HepG2 (cell line): ENCODE results near the gene HK2. TPM values are rescaled to one million over a fixed set of nuclear protein-coding genes. Genes with fewer than 3 reads are reported as not detected.

ENCODE experiments used
- ATAC-seq: fragments of 200-7000 bp; cut with Tn5 transposase; 3 replicates; pipeline ENCODE4 v1.9.1; 2020; ENCODE audit warnings: mild to moderate bottlenecking, moderate library complexity
- BruUV-seq: library from RNA; stranded (reverse); fragments of 400-500 nt; replicated peaks from 2 replicates; lab custom pipeline; 2021; lab: Mats Ljungman, UMichigan
- CTCF ChIA-PET: fragments of 300-600 bp; formaldehyde crosslinking; extraction: SDS; loops from one replicate; lab custom pipeline; 2021; ENCODE audit warnings: low total read pairs, inconsistent platforms, low intra/inter-chr PET ratio; lab: Yijun Ruan, JAX
- POLR2A ChIA-PET: fragments of 350-600 bp; sonication (Branson Sonifier 250); formaldehyde crosslinking; loops from one replicate; lab custom pipeline; 2020; ENCODE audit warnings: antibody characterized with exemption, inconsistent platforms; lab: Yijun Ruan, JAX
- DNase-seq: peaks from one replicate; pipeline ENCODE4 v3.0.0-alpha.2; 2015; ENCODE audit warnings: low spot score
- FAIRE-seq: peaks from 3 replicates; lab custom pipeline; 2011; peaks lifted over from hg19 to GRCh38; lab: Jason Lieb, UNC
- H2AFZ ChIP-seq: one replicate; pipeline ENCODE4 v1.6.1; 2011; ENCODE audit warnings: low read length, inconsistent platforms
- H3K27ac ChIP-seq: fragments of 300-600 bp; 3 replicates; pipeline ENCODE4 v1.8.0; 2011; ENCODE audit warnings: mixed run types, mild to moderate bottlenecking, mixed read lengths, low read length, inconsistent platforms; ENCODE audit not compliant: insufficient read depth; ENCODE audit errors: extremely low read length
- H3K27me3 ChIP-seq, 2 experiments: fragments of 200-600 bp in 1 of 2; 2 replicates in 1 of 2; 3 replicates in 1 of 2; pipeline versions ENCODE4 v1.6.0 to v1.8.0; 2011; ENCODE audit warnings: low read length in 2 of 2, mild to moderate bottlenecking in 2 of 2, moderate library complexity in 2 of 2, inconsistent platforms in 1 of 2; ENCODE audit not compliant: insufficient read depth in 2 of 2, control insufficient read depth in 1 of 2
- H3K36me3 ChIP-seq, 2 experiments: fragments of 200-600 bp in 1 of 2; replicated peaks in 1 of 2; 2 replicates in 1 of 2; 3 replicates in 1 of 2; pipeline versions ENCODE4 v1.5.1 to v1.8.0; 2011; ENCODE audit warnings: low read length in 2 of 2, inconsistent platforms in 1 of 2; ENCODE audit not compliant: insufficient read depth in 2 of 2, control insufficient read depth in 1 of 2
- H3K4me1 ChIP-seq: 2 replicates; pipeline ENCODE4 v1.5.1; 2012; ENCODE audit warnings: low read length, inconsistent platforms; ENCODE audit not compliant: insufficient read depth
- H3K4me2 ChIP-seq: 2 replicates; pipeline ENCODE4 v1.6.0; 2011; ENCODE audit warnings: low read depth, low read length, inconsistent platforms
- H3K4me3 ChIP-seq, 3 experiments: fragments of 200-600 bp in 1 of 3; sonication (generic), shearing (Covaris generic) in 1 of 3; replicated peaks in 1 of 3; 2 replicates each; pipeline ENCODE4 v1.5.1; 2011 to 2016; ENCODE audit warnings: low read length in 3 of 3, inconsistent platforms in 2 of 3, low read depth in 2 of 3, mild to moderate bottlenecking in 2 of 3, control low read depth in 1 of 3, mixed read lengths in 1 of 3; ENCODE audit not compliant: insufficient read depth in 1 of 3
- H3K79me2 ChIP-seq: one replicate; pipeline ENCODE4 v1.6.1; 2011; ENCODE audit warnings: low read length, inconsistent platforms; ENCODE audit not compliant: insufficient read depth
- H3K9ac ChIP-seq: 2 replicates; pipeline ENCODE4 v1.6.0; 2011; ENCODE audit warnings: mild to moderate bottlenecking, low read depth, low read length, inconsistent platforms; ENCODE audit not compliant: insufficient read depth
- H3K9me3 ChIP-seq: 2 replicates; pipeline ENCODE4 v1.5.1; 2012; ENCODE audit warnings: mild to moderate bottlenecking, low read length
- H4K20me1 ChIP-seq: 2 replicates; pipeline ENCODE4 v1.6.0; 2011; ENCODE audit warnings: inconsistent platforms, mild to moderate bottlenecking, low read length, moderate library complexity; ENCODE audit not compliant: insufficient read depth
- CEBPG ChIP-seq: IDR thresholded peaks from 2 replicates; pipeline ENCODE4 v1.6.1; 2016
- SMARCE1 ChIP-seq: fragments of 450-650 bp; IDR thresholded peaks from 2 replicates; pipeline ENCODE4 v1.6.1; 2017; ENCODE audit warnings: borderline replicate concordance
- SOX13 ChIP-seq, 3 experiments: fragments of 450-650 bp in 1 of 3; sonication (generic) in 1 of 3; formaldehyde crosslinking in 1 of 3; IDR thresholded peaks in 2 of 3; conservative IDR thresholded peaks in 1 of 3; 2 replicates each; pipeline versions ENCODE4 v1.5.0 to v1.6.1; 2016 to 2020; ENCODE audit warnings: antibody characterized with exemption in 1 of 3, mild to moderate bottlenecking in 1 of 3, missing compliant biosample characterization in 1 of 3, missing genetic modification reagents in 1 of 3, moderate library complexity in 1 of 3
- SOX5 ChIP-seq: IDR thresholded peaks from 2 replicates; pipeline ENCODE4 v1.6.1; 2016; ENCODE audit warnings: borderline replicate concordance
- TBX3 ChIP-seq: fragments of 450-650 bp; IDR thresholded peaks from 2 replicates; pipeline ENCODE4 v1.6.1; 2017; ENCODE audit warnings: antibody characterized with exemption, mild to moderate bottlenecking, inconsistent platforms, borderline replicate concordance
- ZNF230 ChIP-seq: sonication (generic); formaldehyde crosslinking; IDR thresholded peaks from 2 replicates; pipeline ENCODE4 v1.4.0; 2020; ENCODE audit warnings: mild to moderate bottlenecking, missing genetic modification reagents
- ZNF543 ChIP-seq: sonication (generic); formaldehyde crosslinking; IDR thresholded peaks from 2 replicates; pipeline ENCODE4 v1.4.0; 2020; ENCODE audit warnings: mild to moderate bottlenecking, missing genetic modification reagents
- ZNF556 ChIP-seq: sonication (generic); formaldehyde crosslinking; IDR thresholded peaks from 2 replicates; pipeline ENCODE4 v1.4.0; 2020; ENCODE audit warnings: mild to moderate bottlenecking, missing genetic modification reagents, borderline replicate concordance
- ZNF567 ChIP-seq: sonication (generic); formaldehyde crosslinking; IDR thresholded peaks from 2 replicates; pipeline ENCODE4 v1.8.1; 2023; ENCODE audit warnings: mild to moderate bottlenecking, missing genetic modification reagents, borderline replicate concordance
- ZNF569 ChIP-seq: sonication (generic); formaldehyde crosslinking; IDR thresholded peaks from 2 replicates; pipeline ENCODE4 v1.5.0; 2020; ENCODE audit warnings: mild to moderate bottlenecking, missing genetic modification reagents, moderate library complexity, borderline replicate concordance
- ZNF605 ChIP-seq: sonication (generic); formaldehyde crosslinking; IDR thresholded peaks from 2 replicates; pipeline ENCODE4 v1.8.0; 2022; ENCODE audit warnings: mild to moderate bottlenecking, missing genetic modification reagents
- ZNF816 ChIP-seq: sonication (generic); formaldehyde crosslinking; IDR thresholded peaks from 2 replicates; pipeline ENCODE4 v1.8.0; 2022; ENCODE audit warnings: missing genetic modification reagents, mild to moderate bottlenecking, borderline replicate concordance
- ZSCAN29 ChIP-seq: sonication (generic); formaldehyde crosslinking; conservative IDR thresholded peaks from 2 replicates; pipeline ENCODE4 v1.4.0; 2020; ENCODE audit warnings: mild to moderate bottlenecking, missing genetic modification reagents
- WGBS: methylation state at CpG from one replicate; pipeline ENCODE4 v1.1.6; 2017; ENCODE audit warnings: low lambda C conversion rate; 5-methylcytosine and 5-hydroxymethylcytosine counted together
- in situ Hi-C: cut with HindIII; loops from 2 replicates; pipeline ENCODE4 v1.10.0; 2017; ENCODE audit warnings: low pct_unique_long_range_greater_than_20kb; ENCODE audit not compliant: extremely low pct_ligation_motif_present
- intact Hi-C: fragments of 100-400 bp; cut with micrococcal nuclease; formaldehyde crosslinking; loops from one replicate; pipeline ENCODE4 v1.10.0; 2022; ENCODE audit not compliant: unreplicated experiment
- polyA plus RNA-seq, 8 experiments: library from polyadenylated mRNA; depleted of rRNA in 3 of 8; stranded (reverse) in 7 of 8; unstranded in 1 of 8; fragments of >200 nt; fragmentation: Illumina TruSeq in 4 of 8; extraction: Trizol in 4 of 8; gene quantifications; 2 replicates each; pipeline versions ENCODE4 v1.2.1 to v1.2.3, GENCODE V29; 2011 to 2016; ENCODE audit warnings: low read depth in 4 of 8, missing spikeins in 1 of 8, mixed read lengths in 1 of 8; ENCODE audit not compliant: insufficient read depth in 1 of 8
- total RNA-seq, 5 experiments: library from RNA; depleted of rRNA; stranded (reverse); fragments of >200 nt; fragmentation: Illumina TruSeq; extraction: Trizol; gene quantifications; 2 replicates each; pipeline ENCODE4 v1.2.3, GENCODE V29; 2016; ENCODE audit warnings: low read depth in 1 of 5
- TF ChIP-seq, protein P1 (sequence below): sonication (generic); formaldehyde crosslinking; IDR thresholded peaks from 2 replicates; pipeline ENCODE4 v1.4.0; 2020; ENCODE audit warnings: mild to moderate bottlenecking, missing genetic modification reagents
- TF ChIP-seq, protein P2 (sequence below): sonication (generic); formaldehyde crosslinking; IDR thresholded peaks from 2 replicates; pipeline ENCODE4 v1.4.0; 2020; ENCODE audit warnings: missing genetic modification reagents, mild to moderate bottlenecking, borderline replicate concordance

HK2 gene
- total and polyA plus RNA-seq, 2 of the 13 experiments (the other 11 are each of a cell fraction or from before 2014, with no cell fraction given), result 13.2 to 101 TPM

DNA sequence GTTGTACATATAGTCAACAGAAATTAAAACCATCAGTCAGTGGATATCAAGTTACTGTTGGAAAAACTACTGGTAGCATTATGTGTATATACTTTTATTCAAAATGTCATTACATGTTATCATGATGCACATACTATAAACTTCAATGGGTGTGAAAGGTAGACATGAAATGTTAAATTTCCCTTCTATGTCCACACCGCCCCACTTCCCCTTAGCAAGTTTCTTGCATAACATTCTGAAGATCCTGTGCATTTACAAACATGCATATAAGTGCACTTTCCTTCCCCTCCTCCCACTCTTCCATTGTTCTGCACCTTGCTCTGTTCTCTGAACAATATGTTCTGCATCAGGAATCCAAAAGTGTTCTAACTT lies 16.6 kb upstream of the HK2 start:
- Histone ChIP-seq H4K20me1 (no peaks in the 10 kb centered on the region), H2AFZ (no peak overlapping the region), H3K27me3 (no peaks in the 10 kb centered on the region), H3K4me2 (peak overlapping the region; percentile 87), H3K9ac (peak overlapping the region; percentile 43), H3K4me3 (peak overlapping the region; percentile 25 to 61 (median 43)), H3K36me3 (no peaks in the 10 kb centered on the region), H3K79me2 (no peaks in the 10 kb centered on the region), H3K9me3 (no peaks in the 10 kb centered on the region), H3K27ac (peak overlapping the region; percentile 63), H3K4me1 (peaks cover 84% of the 10 kb centered on the region)
- no peak for DNase-seq
- in situ Hi-C loops (no loop called here), intact Hi-C loops (loop anchor here (2.0 kb wide), 1 partner anchor 52 kb away; no protein-coding TSS in a partner anchor)
- no peak for ATAC-seq
- POLR2A ChIA-PET, result interaction anchor here (1.7 to 2.6 kb wide), 2 partner anchors 17 to 53 kb away, joined by 11 to 30 read pairs; partner anchors contain the start of gene HK2
- no TSS peak for BruUV-seq
- CTCF ChIA-PET, result no interaction called here
- FAIRE-seq, result no peak
- WGBS, result 25% methylated on average over 1 of the region's 1 CpG
- no peak for TF ChIP-seq SOX13 (IDR thresholded peaks at IDR 0.05)
- peak in 1 of 2 experiments; percentile 64; a peak in 2 of 4 replicates for TF ChIP-seq SOX13 (CRISPR knock-in tag; conservative IDR thresholded peaks at IDR 0.05 in 1 of 2, IDR thresholded peaks at IDR 0.05 in 1 of 2)
- peak; percentile 39; the same call in 1 of the 2 replicates for TF ChIP-seq CEBPG (CRISPR knock-in tag)
- peak; percentile 3; the same call in 1 of the 2 replicates for TF ChIP-seq ZNF605 (CRISPR knock-in tag)
- peak; percentile 34; the same call in 1 of the 2 replicates for TF ChIP-seq SOX5 (CRISPR knock-in tag)
- TF ChIP-seq ZNF569 (CRISPR knock-in tag), result no peak
- TF ChIP-seq ZNF567 (CRISPR knock-in tag), result no peak
- TF ChIP-seq TBX3, result no peak
- 0 out of 2 replicates have a peak, but pooled peaks have one; percentile 4 for TF ChIP-seq ZNF230
- peak; percentile 8; the same call in 1 of the 2 replicates for TF ChIP-seq ZNF543
- 0 out of 2 replicates have a peak, but pooled peaks have one; percentile 41 for TF ChIP-seq ZSCAN29 (CRISPR knock-in tag)
- 0 out of 2 replicates have a peak, but pooled peaks have one; percentile 14 for TF ChIP-seq ZNF816 (CRISPR knock-in tag)
- no peak for TF ChIP-seq ZNF556
- TF ChIP-seq SMARCE1, result no peak
- TF ChIP-seq, protein P1, sequence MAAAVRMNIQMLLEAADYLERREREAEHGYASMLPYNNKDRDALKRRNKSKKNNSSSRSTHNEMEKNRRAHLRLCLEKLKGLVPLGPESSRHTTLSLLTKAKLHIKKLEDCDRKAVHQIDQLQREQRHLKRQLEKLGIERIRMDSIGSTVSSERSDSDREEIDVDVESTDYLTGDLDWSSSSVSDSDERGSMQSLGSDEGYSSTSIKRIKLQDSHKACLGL (CRISPR knock-in tag), result no peak
- TF ChIP-seq, protein P2, sequence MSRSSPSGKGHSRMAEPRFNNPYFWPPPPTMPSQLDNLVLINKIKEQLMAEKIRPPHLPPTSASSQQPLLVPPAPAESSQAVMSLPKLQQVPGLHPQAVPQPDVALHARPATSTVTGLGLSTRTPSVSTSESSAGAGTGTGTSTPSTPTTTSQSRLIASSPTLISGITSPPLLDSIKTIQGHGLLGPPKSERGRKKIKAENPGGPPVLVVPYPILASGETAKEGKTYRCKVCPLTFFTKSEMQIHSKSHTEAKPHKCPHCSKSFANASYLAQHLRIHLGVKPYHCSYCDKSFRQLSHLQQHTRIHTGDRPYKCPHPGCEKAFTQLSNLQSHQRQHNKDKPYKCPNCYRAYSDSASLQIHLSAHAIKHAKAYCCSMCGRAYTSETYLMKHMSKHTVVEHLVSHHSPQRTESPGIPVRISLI (CRISPR knock-in tag), result peak; percentile 48; the same call in 1 of the 2 replicates
